ENCODE results near the gene BCL3.

Gene BCL3

GRCh38 chr19:44789943-44790483 is 41.5 kb downstream of the BCL3 start:
- TF ChIP-seq CTCF (conservative IDR thresholded peaks at IDR 0.05) = no peak
- peak overlapping the region; percentile 100; the same call in 1 of the 2 replicates for H3K27ac ChIP-seq

DNA sequence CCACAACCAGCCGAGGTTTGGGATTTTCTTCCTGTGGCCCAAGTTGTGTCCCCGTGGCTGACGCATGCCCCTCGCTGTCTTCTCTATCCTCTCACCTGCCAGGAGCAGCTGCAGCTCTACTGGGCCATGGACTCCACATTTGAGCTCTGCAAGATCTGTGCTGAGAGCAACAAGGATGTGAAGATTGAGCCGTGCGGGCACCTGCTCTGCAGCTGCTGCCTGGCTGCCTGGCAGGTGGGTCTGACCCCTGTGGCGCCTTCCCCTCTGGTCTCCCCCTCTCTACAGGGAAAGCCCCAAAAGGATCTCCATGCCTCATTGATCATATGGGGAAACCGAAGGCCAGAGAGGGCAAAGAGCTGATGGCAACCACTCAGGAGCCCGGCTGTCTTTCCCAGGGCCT is 43.8 kb downstream of the BCL3 start:
- TF ChIP-seq CTCF (conservative IDR thresholded peaks at IDR 0.05) = no peak
- peak overlapping the region; percentile 100 for H3K27ac ChIP-seq

DNA sequence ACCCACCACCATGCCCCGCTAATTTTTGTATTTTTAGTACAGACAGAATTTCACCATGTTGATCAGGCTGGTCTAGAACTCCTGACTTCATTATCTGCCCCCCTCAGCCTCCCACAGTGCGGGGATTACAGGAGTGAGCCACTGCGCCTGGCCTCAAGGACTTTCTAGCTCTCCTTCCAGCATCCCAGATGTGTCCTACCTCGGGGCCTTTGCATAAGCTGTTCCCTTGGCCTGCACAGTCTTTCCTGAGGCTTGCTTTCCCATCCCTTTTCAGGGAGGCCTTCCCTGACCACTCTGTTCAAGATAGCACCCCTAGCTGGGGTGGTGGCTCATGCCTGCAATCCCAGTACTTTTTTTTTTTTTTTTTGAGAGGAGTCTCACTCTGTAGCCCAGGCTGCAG is 46.1 kb downstream of the BCL3 start:
- H3K27ac ChIP-seq = peak overlapping the region; percentile 100
- TF ChIP-seq CTCF (conservative IDR thresholded peaks at IDR 0.05) = no peak

- H3K27ac ChIP-seq = peak overlapping the region; percentile 100
- no peak for TF ChIP-seq CTCF (conservative IDR thresholded peaks at IDR 0.05)
These were observed 47.0 kb downstream of the BCL3 start for GRCh38 chr19:44795398-44795987.

DNA sequence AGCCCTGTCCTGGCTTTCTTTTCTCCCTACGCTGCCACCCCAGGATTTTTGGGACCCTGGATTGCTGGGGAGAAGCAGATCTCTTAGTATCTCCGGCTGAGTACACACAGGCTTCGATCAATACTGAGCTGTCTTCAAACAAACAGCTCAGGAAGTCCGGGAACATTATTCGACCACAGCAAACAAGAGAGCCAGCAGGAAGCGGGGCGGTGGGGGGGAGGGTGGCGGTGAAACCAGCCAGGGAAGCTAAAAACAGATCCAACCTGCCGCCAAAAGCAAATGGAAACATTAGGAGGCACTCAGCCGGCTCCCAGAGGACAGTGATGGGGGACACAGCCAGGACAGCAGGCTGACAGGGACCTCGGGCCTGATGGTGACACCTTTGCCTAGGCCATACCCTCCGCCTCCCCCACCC is 48.2 kb downstream of the BCL3 start:
- TF ChIP-seq CTCF (conservative IDR thresholded peaks at IDR 0.05) = no peak

GRCh38 chr19:44799627-44800346 is 51.3 kb downstream of the BCL3 start:
- H3K27ac ChIP-seq = peak overlapping the region; percentile 100

More for the DNA sequence above, 48.2 kb downstream of the BCL3 start:
- H3K27ac ChIP-seq = peak overlapping the region; percentile 100

More at GRCh38 chr19:44799627-44800346, 51.3 kb downstream of the BCL3 start:
- no peak for TF ChIP-seq CTCF (conservative IDR thresholded peaks at IDR 0.05)

All from VCaP (cell line).